C4-2B (cell line): ENCODE measurements around the gene RALB.

Experiments used
- CTCF ChIP-seq: fragments of 450-650 bp; conservative IDR thresholded peaks from 2 replicates; pipeline ENCODE4 v1.5.1; 2017; ENCODE audit warnings: mild to moderate bottlenecking
- ZFX ChIP-seq: fragments of 450-650 bp; IDR thresholded peaks from 2 replicates; pipeline ENCODE4 v1.6.1; 2017

- no peak for TF ChIP-seq CTCF
- no peak for TF ChIP-seq ZFX
Measured at GRCh38 chr2:120247851-120248250, 4.8 kb upstream of the RALB start.
